B cell (primary cell): ENCODE results near the gene LMNB1.

Experiments
- EZH2 ChIP-seq: IDR thresholded peaks from 2 replicates; pipeline ENCODE4 v1.6.1; 2012; ENCODE audit warnings: borderline replicate concordance, low read depth, mild to moderate bottlenecking, moderate library complexity, low read length; ENCODE audit not compliant: insufficient read depth, poor library complexity, severe bottlenecking
- TF ChIP-seq, protein P1 (sequence below): fragments of 200-600 bp; IDR thresholded peaks from one replicate; pipeline ENCODE4 v1.8.0; 2022; ENCODE audit warnings: antibody characterized with exemption, mild to moderate bottlenecking

DNA sequence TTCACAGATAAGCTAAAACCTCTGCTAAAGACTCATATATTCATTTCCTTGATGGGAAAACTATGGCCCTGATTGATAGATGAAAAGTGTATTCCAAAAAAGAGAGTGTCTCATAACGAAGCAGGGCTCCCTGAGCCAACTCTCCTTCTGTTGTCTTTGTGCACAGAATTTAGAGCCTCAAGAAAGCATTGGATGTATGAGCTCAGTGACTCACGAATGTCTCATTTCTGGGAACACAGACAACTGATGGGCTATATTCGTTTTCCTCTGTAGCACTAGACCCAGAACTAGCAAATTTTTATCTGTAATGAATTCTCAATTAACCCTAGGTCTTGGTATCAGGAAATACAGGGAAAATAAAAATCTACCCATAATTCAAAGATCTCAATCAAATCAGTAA lies 88.4 kb downstream of the LMNB1 start:
- TF ChIP-seq, protein P1, sequence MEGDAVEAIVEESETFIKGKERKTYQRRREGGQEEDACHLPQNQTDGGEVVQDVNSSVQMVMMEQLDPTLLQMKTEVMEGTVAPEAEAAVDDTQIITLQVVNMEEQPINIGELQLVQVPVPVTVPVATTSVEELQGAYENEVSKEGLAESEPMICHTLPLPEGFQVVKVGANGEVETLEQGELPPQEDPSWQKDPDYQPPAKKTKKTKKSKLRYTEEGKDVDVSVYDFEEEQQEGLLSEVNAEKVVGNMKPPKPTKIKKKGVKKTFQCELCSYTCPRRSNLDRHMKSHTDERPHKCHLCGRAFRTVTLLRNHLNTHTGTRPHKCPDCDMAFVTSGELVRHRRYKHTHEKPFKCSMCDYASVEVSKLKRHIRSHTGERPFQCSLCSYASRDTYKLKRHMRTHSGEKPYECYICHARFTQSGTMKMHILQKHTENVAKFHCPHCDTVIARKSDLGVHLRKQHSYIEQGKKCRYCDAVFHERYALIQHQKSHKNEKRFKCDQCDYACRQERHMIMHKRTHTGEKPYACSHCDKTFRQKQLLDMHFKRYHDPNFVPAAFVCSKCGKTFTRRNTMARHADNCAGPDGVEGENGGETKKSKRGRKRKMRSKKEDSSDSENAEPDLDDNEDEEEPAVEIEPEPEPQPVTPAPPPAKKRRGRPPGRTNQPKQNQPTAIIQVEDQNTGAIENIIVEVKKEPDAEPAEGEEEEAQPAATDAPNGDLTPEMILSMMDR = no peak
- TF ChIP-seq EZH2 = no peak
